ENCODE measurements around the gene ATAT1.

ATAT1 gene

GRCh38 chr6:30601815-30602641, 24.6 kb upstream of the ATAT1 start:
- no peak for TF ChIP-seq CTCF (IDR thresholded peaks at IDR 0.05; ENCODE audit: borderline replicate concordance, control extremely low read depth, extremely low read depth, insufficient read depth, missing control alignments)
- in situ Hi-C loops (cut with MboI; ENCODE audit: low sequenced_read_pairs, unreplicated experiment), result no loop called here
- DNase-seq (ENCODE audit: low spot score), result no peak

DNA sequence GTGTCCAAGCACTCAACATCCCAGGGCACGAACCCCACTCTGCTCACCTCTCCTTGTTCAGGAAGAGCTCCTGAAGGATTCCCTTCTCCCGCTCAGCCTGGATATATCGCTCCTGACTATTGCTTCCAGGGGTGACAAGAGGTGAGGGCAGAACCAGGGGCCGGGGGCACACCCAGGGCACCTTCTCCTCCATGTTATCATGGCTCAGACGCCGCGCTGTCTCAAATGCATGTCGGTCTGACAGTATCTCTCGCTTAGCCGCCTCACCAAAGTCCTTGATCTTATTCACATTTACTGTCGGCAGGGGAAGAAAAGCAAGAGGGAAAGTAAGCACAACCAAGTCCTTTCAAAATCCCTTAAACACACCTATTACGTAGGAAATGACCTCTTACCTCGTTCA, 22.7 kb upstream of the ATAT1 start:
- no peak for DNase-seq (ENCODE audit: low spot score)
- TF ChIP-seq CTCF (IDR thresholded peaks at IDR 0.05; ENCODE audit: borderline replicate concordance, control extremely low read depth, extremely low read depth, insufficient read depth, missing control alignments), result no peak
- in situ Hi-C loops (cut with MboI; ENCODE audit: low sequenced_read_pairs, unreplicated experiment), result no loop called here

- TF ChIP-seq CTCF (IDR thresholded peaks at IDR 0.05; ENCODE audit: borderline replicate concordance, control extremely low read depth, extremely low read depth, insufficient read depth, missing control alignments), result no peak
- DNase-seq (ENCODE audit: low spot score), result no peak
- in situ Hi-C loops (cut with MboI; ENCODE audit: low sequenced_read_pairs, unreplicated experiment), result no loop called here
Measured at GRCh38 chr6:30610065-30610464, 16.6 kb upstream of the ATAT1 start.

DNA sequence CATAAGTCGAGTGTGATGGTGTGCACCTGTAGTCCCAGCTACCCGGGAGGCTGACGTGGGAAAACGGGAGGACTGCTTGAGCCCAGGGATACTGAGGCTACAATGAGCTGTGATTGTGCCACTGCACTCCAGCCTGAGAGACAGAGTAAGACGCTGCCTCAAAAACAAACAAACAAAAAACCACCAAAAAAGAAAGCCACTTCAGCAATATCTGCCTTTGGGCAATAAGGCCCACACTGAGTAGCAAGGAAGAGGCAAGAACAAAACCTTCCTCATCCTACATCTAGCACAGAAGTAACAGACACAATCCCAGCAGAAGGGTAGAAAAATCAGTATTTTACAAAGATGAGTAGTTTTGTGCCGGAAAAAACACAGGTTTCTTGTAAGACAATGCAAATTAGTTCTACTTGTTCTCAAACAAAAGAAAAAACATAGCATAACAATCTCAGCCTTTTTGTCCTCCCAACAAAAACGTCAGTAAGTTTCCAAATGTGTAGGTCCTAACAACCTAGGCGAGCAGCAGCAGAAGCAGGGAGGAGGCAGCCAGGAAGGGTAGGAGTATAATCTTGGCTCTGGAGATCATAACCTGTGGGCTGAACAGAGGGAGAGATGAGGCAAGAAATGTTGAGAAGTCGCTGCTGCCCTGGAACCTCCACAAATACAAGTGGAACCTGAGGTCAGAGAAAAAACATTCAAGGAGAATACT, 15.4 kb upstream of the ATAT1 start:
- in situ Hi-C loops (cut with MboI; ENCODE audit: low sequenced_read_pairs, unreplicated experiment), result no loop called here
- no peak for DNase-seq (ENCODE audit: low spot score)
- no peak for TF ChIP-seq CTCF (IDR thresholded peaks at IDR 0.05; ENCODE audit: borderline replicate concordance, control extremely low read depth, extremely low read depth, insufficient read depth, missing control alignments)

GRCh38 chr6:30611856-30612194, 14.8 kb upstream of the ATAT1 start:
- no peak for TF ChIP-seq CTCF (IDR thresholded peaks at IDR 0.05; ENCODE audit: borderline replicate concordance, control extremely low read depth, extremely low read depth, insufficient read depth, missing control alignments)
- DNase-seq (ENCODE audit: low spot score), result no peak
- in situ Hi-C loops (cut with MboI; ENCODE audit: low sequenced_read_pairs, unreplicated experiment), result no loop called here

GRCh38 chr6:30612213-30612612, 14.5 kb upstream of the ATAT1 start:
- in situ Hi-C loops (cut with MboI; ENCODE audit: low sequenced_read_pairs, unreplicated experiment), result no loop called here
- no peak for TF ChIP-seq CTCF (IDR thresholded peaks at IDR 0.05; ENCODE audit: borderline replicate concordance, control extremely low read depth, extremely low read depth, insufficient read depth, missing control alignments)

More at GRCh38 chr6:30612213-30612612, 14.5 kb upstream of the ATAT1 start:
- DNase-seq (ENCODE audit: low spot score), result no peak

Data from GM13976 (cell line).